CD14-positive monocyte (primary cell): ENCODE measurements around the gene OTUB1. TPM values are rescaled to one million over a fixed set of nuclear protein-coding genes. Genes with fewer than 3 reads are reported as not detected.
A peak's percentile ranks its signal among the peaks of the same experiment; 100 is the strongest.

ENCODE experiments used
- DNase-seq, 3 donors: peaks; one replicate each; pipeline ENCODE4 v3.0.0-alpha.2; 2011 to 2022
- H2AFZ ChIP-seq: 2 replicates; pipeline ENCODE4 v1.6.0; 2012; ENCODE audit warnings: mild to moderate bottlenecking, low read depth, low read length, inconsistent platforms; ENCODE audit not compliant: insufficient read depth, poor library complexity, severe bottlenecking
- H3K27ac ChIP-seq, 2 donors: 1 replicate in 1 of 2; 2 replicates in 1 of 2; pipeline ENCODE4 v1.5.1; 2012 to 2013; ENCODE audit warnings: low read length in 2 of 2, control low read depth in 1 of 2, inconsistent platforms in 1 of 2, low read depth in 1 of 2, mild to moderate bottlenecking in 1 of 2
- H3K27me3 ChIP-seq, 2 donors: one replicate each; pipeline versions ENCODE4 v1.6.0 to v1.6.1; 2011 to 2013; ENCODE audit warnings: low read length in 2 of 2; ENCODE audit not compliant: control insufficient read depth in 2 of 2, insufficient read depth in 2 of 2
- H3K36me3 ChIP-seq, 2 donors: replicated peaks in 1 of 2; 1 replicate in 1 of 2; 2 replicates in 1 of 2; pipeline versions ENCODE4 v1.5.1 to v1.6.1; 2012 to 2013; ENCODE audit warnings: low read length in 2 of 2, control low read depth in 1 of 2, inconsistent platforms in 1 of 2, mild to moderate bottlenecking in 1 of 2; ENCODE audit not compliant: insufficient read depth in 2 of 2, control insufficient read depth in 1 of 2
- H3K4me1 ChIP-seq, 2 donors: 1 replicate in 1 of 2; 2 replicates in 1 of 2; pipeline versions ENCODE4 v1.5.1 to v1.6.1; 2012 to 2013; ENCODE audit warnings: low read length in 2 of 2, control low read depth in 1 of 2, inconsistent platforms in 1 of 2, mild to moderate bottlenecking in 1 of 2, moderate library complexity in 1 of 2; ENCODE audit not compliant: insufficient read depth in 2 of 2, control insufficient read depth in 1 of 2
- H3K4me2 ChIP-seq: replicated peaks from 2 replicates; pipeline ENCODE3; 2012; ENCODE audit warnings: low read length, moderate library complexity, mild to moderate bottlenecking; ENCODE audit not compliant: poor library complexity, severe bottlenecking; ENCODE audit errors: extremely low read depth
- H3K4me3 ChIP-seq, 3 experiments: fragments of 200-600 bp in 1 of 3; sonication (generic) in 1 of 3; replicated peaks in 1 of 3; 1 replicate in 2 of 3; 2 replicates in 1 of 3; pipeline ENCODE4 v1.5.1; 2011 to 2013; ENCODE audit warnings: low read length in 3 of 3, mild to moderate bottlenecking in 3 of 3, control low read depth in 2 of 3, low read depth in 2 of 3, inconsistent platforms in 1 of 3, moderate library complexity in 1 of 3
- H3K79me2 ChIP-seq: 2 replicates; pipeline ENCODE4 v1.6.0; 2012; ENCODE audit warnings: mild to moderate bottlenecking, control low read depth, inconsistent platforms, low read length, moderate library complexity; ENCODE audit not compliant: insufficient read depth
- H3K9ac ChIP-seq: 2 replicates; pipeline ENCODE4 v1.6.0; 2017; ENCODE audit warnings: low read length, mild to moderate bottlenecking; ENCODE audit not compliant: insufficient read depth, poor library complexity, severe bottlenecking
- H3K9me3 ChIP-seq, 2 donors: replicated peaks in 1 of 2; 1 replicate in 1 of 2; 2 replicates in 1 of 2; pipeline versions ENCODE4 v1.5.1 to v1.6.1; 2012 to 2013; ENCODE audit warnings: low read length in 2 of 2, control low read depth in 1 of 2; ENCODE audit not compliant: control insufficient read depth in 1 of 2, insufficient read depth in 1 of 2
- H4K20me1 ChIP-seq: 2 replicates; pipeline ENCODE4 v1.6.0; 2012; ENCODE audit warnings: mild to moderate bottlenecking, low read length, control low read depth, moderate library complexity; ENCODE audit not compliant: insufficient read depth
- H3K27ac Mint-ChIP-seq, 7 donors: one replicate each; pipeline ENCODE4 v1.8.0; 2020; ENCODE audit warnings: mild to moderate bottlenecking in 7 of 7, mixed read lengths in 7 of 7, moderate library complexity in 6 of 7, inconsistent platforms in 2 of 7
- H3K27me3 Mint-ChIP-seq, 3 donors: one replicate each; pipeline ENCODE4 v1.8.0; 2021 to 2022; ENCODE audit warnings: low read depth in 3 of 3, mild to moderate bottlenecking in 3 of 3, mixed read lengths in 3 of 3, moderate library complexity in 3 of 3, inconsistent platforms in 1 of 3
- H3K36me3 Mint-ChIP-seq, 2 donors: one replicate each; pipeline ENCODE4 v1.8.0; 2020; ENCODE audit warnings: mixed read lengths in 2 of 2, inconsistent platforms in 1 of 2, mild to moderate bottlenecking in 1 of 2
- H3K4me1 Mint-ChIP-seq: one replicate; pipeline ENCODE4 v1.8.0; 2020; ENCODE audit warnings: mild to moderate bottlenecking, mixed read lengths
- H3K4me3 Mint-ChIP-seq, 2 donors: one replicate each; pipeline ENCODE4 v1.8.0; 2020; ENCODE audit warnings: mild to moderate bottlenecking in 2 of 2, mixed read lengths in 2 of 2, moderate library complexity in 1 of 2
- H3K9me3 Mint-ChIP-seq, 7 donors: one replicate each; pipeline ENCODE4 v1.8.0; 2020 to 2022; ENCODE audit warnings: mixed read lengths in 7 of 7, mild to moderate bottlenecking in 6 of 7, moderate library complexity in 6 of 7, inconsistent platforms in 2 of 7
- WGBS: methylation state at CpG from one replicate; pipeline ENCODE4 v1.1.5; 2013; ENCODE audit warnings: missing lambda C conversion rate; ENCODE audit not compliant: insufficient coverage; 5-methylcytosine and 5-hydroxymethylcytosine counted together
- intact Hi-C, 2 donors: fragments of 100-400 bp; cut with micrococcal nuclease; formaldehyde crosslinking; loops; one replicate each; pipeline versions ENCODE4 v1.15.0 to v1.15.1; 2023
- polyA plus RNA-seq, 3 donors: library from polyadenylated mRNA; depleted of rRNA in 1 of 3; unstranded in 2 of 3; stranded (reverse) in 1 of 3; fragments of 300-500 nt in 2 of 3; fragments of >200 nt in 1 of 3; fragmentation: Illumina TruSeq in 2 of 3; gene quantifications; 1 replicate in 2 of 3; 2 replicates in 1 of 3; pipeline ENCODE4 v1.2.3, GENCODE V29; 2012 to 2021
- TF ChIP-seq, protein P1 (sequence below): fragments of 200-600 bp; IDR thresholded peaks from one replicate; pipeline ENCODE4 v1.8.0; 2022; ENCODE audit warnings: antibody characterized with exemption, mild to moderate bottlenecking

Gene OTUB1
- polyA plus RNA-seq, 3 donors, result 131 to 170 (median 140) TPM

DNA sequence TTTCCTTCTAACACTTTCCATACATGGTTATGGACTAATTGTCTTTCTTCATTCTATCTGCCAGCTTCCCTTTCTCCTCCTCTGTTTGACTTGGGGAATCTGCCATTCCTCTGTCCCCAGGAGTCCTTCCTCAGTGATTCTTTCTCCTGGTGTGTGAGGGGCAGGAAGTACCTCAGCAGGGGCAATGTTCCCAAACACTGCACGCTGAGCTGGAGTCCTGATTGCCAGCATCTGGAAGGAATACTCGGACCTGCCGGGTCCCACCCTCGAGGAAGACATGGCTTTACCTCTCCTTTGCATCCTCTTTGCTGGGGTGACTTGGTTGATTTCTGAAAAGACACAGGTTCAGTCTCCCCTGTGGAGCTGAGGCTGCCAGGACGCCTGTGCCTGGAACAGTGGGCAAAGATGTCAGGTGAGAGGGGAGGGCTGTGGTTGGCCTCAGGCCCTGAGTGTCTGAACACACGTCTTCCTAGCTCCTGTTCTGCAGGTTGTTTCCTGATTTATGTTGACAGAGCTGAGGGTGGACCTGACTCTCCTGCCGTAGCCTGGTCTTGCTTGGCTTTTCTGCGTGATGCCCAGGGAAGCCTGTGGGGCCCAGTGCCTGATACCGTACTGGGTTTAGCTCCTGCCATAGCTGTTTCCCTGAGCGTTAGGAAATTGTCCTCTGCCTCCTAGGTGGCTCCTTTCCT is 7.5 kb upstream of the OTUB1 start:
- H3K27me3 Mint-ChIP-seq, result peaks cover 0 to 2% (median 0%) of the 10 kb centered on the region in 3 donors
- TF ChIP-seq, protein P1, sequence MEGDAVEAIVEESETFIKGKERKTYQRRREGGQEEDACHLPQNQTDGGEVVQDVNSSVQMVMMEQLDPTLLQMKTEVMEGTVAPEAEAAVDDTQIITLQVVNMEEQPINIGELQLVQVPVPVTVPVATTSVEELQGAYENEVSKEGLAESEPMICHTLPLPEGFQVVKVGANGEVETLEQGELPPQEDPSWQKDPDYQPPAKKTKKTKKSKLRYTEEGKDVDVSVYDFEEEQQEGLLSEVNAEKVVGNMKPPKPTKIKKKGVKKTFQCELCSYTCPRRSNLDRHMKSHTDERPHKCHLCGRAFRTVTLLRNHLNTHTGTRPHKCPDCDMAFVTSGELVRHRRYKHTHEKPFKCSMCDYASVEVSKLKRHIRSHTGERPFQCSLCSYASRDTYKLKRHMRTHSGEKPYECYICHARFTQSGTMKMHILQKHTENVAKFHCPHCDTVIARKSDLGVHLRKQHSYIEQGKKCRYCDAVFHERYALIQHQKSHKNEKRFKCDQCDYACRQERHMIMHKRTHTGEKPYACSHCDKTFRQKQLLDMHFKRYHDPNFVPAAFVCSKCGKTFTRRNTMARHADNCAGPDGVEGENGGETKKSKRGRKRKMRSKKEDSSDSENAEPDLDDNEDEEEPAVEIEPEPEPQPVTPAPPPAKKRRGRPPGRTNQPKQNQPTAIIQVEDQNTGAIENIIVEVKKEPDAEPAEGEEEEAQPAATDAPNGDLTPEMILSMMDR, result no peak
- H3K9ac ChIP-seq, result no peak overlapping the region
- no peak overlapping the region for H3K4me2 ChIP-seq
- H2AFZ ChIP-seq, result no peak overlapping the region
- H4K20me1 ChIP-seq, result peaks cover 15% of the 10 kb centered on the region
- H3K27ac ChIP-seq, result no peak overlapping the region
- intact Hi-C loops, result no loop called here
- peaks cover 47% of the 10 kb centered on the region for H3K4me1 Mint-ChIP-seq
- H3K27ac Mint-ChIP-seq, result peak overlapping the region in 4 of 7 donors; percentile 47 to 76 (median 59)
- H3K9me3 Mint-ChIP-seq, result no peaks in the 10 kb centered on the region
- H3K36me3 ChIP-seq, result peaks cover 3 to 16% of the 10 kb centered on the region in 2 donors
- H3K4me3 ChIP-seq, result no peak overlapping the region
- H3K36me3 Mint-ChIP-seq, result peaks cover 18 to 30% of the 10 kb centered on the region in 2 donors
- H3K4me1 ChIP-seq, result peaks cover 36 to 39% of the 10 kb centered on the region in 2 donors
- no peaks in the 10 kb centered on the region for H3K27me3 ChIP-seq
- DNase-seq, result peak in 1 of 3 donors; percentile 1
- H3K4me3 Mint-ChIP-seq, result no peak overlapping the region
- no peaks in the 10 kb centered on the region for H3K9me3 ChIP-seq
- WGBS, result 92% methylated on average over 9 of the region's 10 CpGs
- H3K79me2 ChIP-seq, result peaks cover 54% of the 10 kb centered on the region

DNA sequence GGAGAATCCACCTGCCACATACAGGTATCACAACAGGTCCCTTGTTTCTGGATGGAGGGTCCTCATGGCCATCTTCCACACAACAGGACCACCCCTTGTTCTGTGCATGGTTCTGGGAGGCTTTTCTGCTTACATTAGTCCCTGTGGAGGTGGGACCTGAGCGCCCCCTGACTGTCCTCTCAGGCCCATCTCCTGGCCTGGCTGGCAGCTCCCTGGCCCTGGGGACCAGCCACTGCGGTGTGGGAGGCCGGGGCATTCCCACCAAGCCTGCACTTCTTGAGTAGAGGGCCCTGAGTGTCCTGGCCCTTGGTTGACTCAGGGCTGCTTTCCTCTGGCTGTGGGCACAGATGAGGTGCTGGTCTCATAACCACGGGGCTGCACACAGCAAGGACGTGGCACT is 6.8 kb upstream of the OTUB1 start:
- no peaks in the 10 kb centered on the region for H3K9me3 ChIP-seq
- H3K4me2 ChIP-seq, result no peak overlapping the region
- H3K4me1 Mint-ChIP-seq, result peaks cover 44% of the 10 kb centered on the region
- peaks cover 19 to 30% of the 10 kb centered on the region in 2 donors for H3K36me3 Mint-ChIP-seq
- peaks cover 53% of the 10 kb centered on the region for H3K79me2 ChIP-seq
- no peak overlapping the region for H3K4me3 ChIP-seq
- peak overlapping the region in 1 of 7 donors; percentile 58 for H3K27ac Mint-ChIP-seq
- no peak overlapping the region for H3K9ac ChIP-seq
- 95% methylated on average over 3 of the region's 5 CpGs for WGBS
- H3K36me3 ChIP-seq, result peaks cover 3 to 16% of the 10 kb centered on the region in 2 donors
- no peak overlapping the region for H3K4me3 Mint-ChIP-seq
- no peak overlapping the region for H2AFZ ChIP-seq
- no peaks in the 10 kb centered on the region for H3K27me3 ChIP-seq
- H3K27me3 Mint-ChIP-seq, result peaks cover 0 to 2% (median 0%) of the 10 kb centered on the region in 3 donors
- peaks cover 15% of the 10 kb centered on the region for H4K20me1 ChIP-seq
- H3K9me3 Mint-ChIP-seq, result no peaks in the 10 kb centered on the region
- no peak for DNase-seq
- H3K27ac ChIP-seq, result no peak overlapping the region
- TF ChIP-seq, protein P1, result no peak
- peaks cover 33 to 36% of the 10 kb centered on the region in 2 donors for H3K4me1 ChIP-seq
- intact Hi-C loops, result no loop called here
